DND-41 (cell line): ENCODE results near the gene PPP1R1B.

Source experiments
- ATAC-seq: fragments of 200-7000 bp; cut with Tn5 transposase; 3 replicates; pipeline ENCODE4 v1.9.1; 2021; ENCODE audit warnings: low read depth; ENCODE audit not compliant: insufficient read depth
- DNase-seq: peaks from one replicate; pipeline ENCODE4 v3.0.0-alpha.2; 2020
- H2AFZ ChIP-seq: 2 replicates; pipeline ENCODE4 v1.6.0; 2012; ENCODE audit warnings: low read depth, low read length
- H3K27ac ChIP-seq: 2 replicates; pipeline ENCODE4 v1.5.1; 2012; ENCODE audit warnings: low read length, inconsistent platforms
- H3K27me3 ChIP-seq: fragments of 200-600 bp; sonication (generic); 2 replicates; pipeline ENCODE4 v1.6.0; 2012; ENCODE audit warnings: low read length, mild to moderate bottlenecking, inconsistent platforms; ENCODE audit not compliant: insufficient read depth, poor library complexity
- H3K36me3 ChIP-seq: 2 replicates; pipeline ENCODE4 v1.5.1; 2012; ENCODE audit warnings: low read length, inconsistent platforms; ENCODE audit not compliant: insufficient read depth
- H3K4me1 ChIP-seq: 2 replicates; pipeline ENCODE4 v1.5.1; 2012; ENCODE audit warnings: mild to moderate bottlenecking, low read length; ENCODE audit not compliant: insufficient read depth
- H3K4me2 ChIP-seq: 2 replicates; pipeline ENCODE4 v1.6.0; 2012; ENCODE audit warnings: mild to moderate bottlenecking, moderate library complexity, low read length, inconsistent platforms; ENCODE audit not compliant: insufficient read depth
- H3K4me3 ChIP-seq, 2 experiments: fragments of 200-600 bp in 1 of 2; shearing (Covaris generic) in 1 of 2; 2 replicates each; pipeline ENCODE4 v1.5.1; 2012 to 2016; ENCODE audit warnings: inconsistent platforms in 2 of 2, low read length in 2 of 2, mild to moderate bottlenecking in 2 of 2, low read depth in 1 of 2, moderate library complexity in 1 of 2
- H3K79me2 ChIP-seq: 2 replicates; pipeline ENCODE4 v1.6.0; 2012; ENCODE audit warnings: low read length, inconsistent platforms; ENCODE audit not compliant: insufficient read depth
- H3K9ac ChIP-seq: 2 replicates; pipeline ENCODE4 v1.6.0; 2012; ENCODE audit warnings: low read depth, mild to moderate bottlenecking, inconsistent platforms, low read length, moderate library complexity
- H3K9me3 ChIP-seq: 2 replicates; pipeline ENCODE4 v1.5.1; 2012; ENCODE audit warnings: low read length, moderate library complexity, mild to moderate bottlenecking, inconsistent platforms; ENCODE audit not compliant: insufficient read depth, severe bottlenecking
- H4K20me1 ChIP-seq: 2 replicates; pipeline ENCODE4 v1.6.0; 2012; ENCODE audit warnings: low read length; ENCODE audit not compliant: insufficient read depth
- CTCF ChIP-seq: IDR thresholded peaks from 2 replicates; pipeline ENCODE4 v1.5.1; 2012; ENCODE audit warnings: borderline replicate concordance, low read length, moderate library complexity, mild to moderate bottlenecking; ENCODE audit not compliant: poor library complexity, severe bottlenecking; ENCODE audit errors: extremely low read depth
- EZH2 ChIP-seq: IDR thresholded peaks from 3 replicates; pipeline ENCODE4 v1.6.1; 2012; ENCODE audit warnings: borderline replicate concordance, low read depth, mild to moderate bottlenecking, moderate library complexity, low read length, inconsistent platforms; ENCODE audit not compliant: severe bottlenecking

The PPP1R1B gene

GRCh38 chr17:39639043-39639442 lies 12.3 kb downstream of the PPP1R1B start:
- H3K27ac ChIP-seq, result no peak overlapping the region
- H3K4me3 ChIP-seq, result no peak overlapping the region
- ATAC-seq (no peak), DNase-seq (no peak)
- peaks cover 50% of the 10 kb centered on the region for H4K20me1 ChIP-seq
- H3K4me1 ChIP-seq, result peaks cover 38% of the 10 kb centered on the region
- H3K79me2 ChIP-seq, result peaks cover 71% of the 10 kb centered on the region
- TF ChIP-seq CTCF (no peak), EZH2 (no peak)
- no peaks in the 10 kb centered on the region for H3K27me3 ChIP-seq
- peak overlapping the region; percentile 82 for H3K4me2 ChIP-seq
- no peaks in the 10 kb centered on the region for H3K9me3 ChIP-seq
- H3K9ac ChIP-seq, result no peak overlapping the region
- H3K36me3 ChIP-seq, result peaks cover 12% of the 10 kb centered on the region
- H2AFZ ChIP-seq, result no peak overlapping the region

GRCh38 chr17:39639566-39640458 lies 13.1 kb downstream of the PPP1R1B start:
- Histone ChIP-seq H3K9me3 (no peaks in the 10 kb centered on the region), H4K20me1 (peaks cover 54% of the 10 kb centered on the region), H3K36me3 (peaks cover 12% of the 10 kb centered on the region), H3K27me3 (no peaks in the 10 kb centered on the region), H3K4me3 (no peak overlapping the region), H3K4me2 (0 out of 2 replicates have a peak overlapping the region, but pooled peaks have one; percentile 31), H3K27ac (peak overlapping the region; percentile 37; the same call in 1 of the 2 replicates), H3K9ac (peak overlapping the region; percentile 9; the same call in 1 of the 2 replicates), H3K4me1 (peaks cover 38% of the 10 kb centered on the region), H2AFZ (no peak overlapping the region), H3K79me2 (peaks cover 79% of the 10 kb centered on the region)
- ATAC-seq, result no peak
- no peak for DNase-seq
- TF ChIP-seq CTCF (no peak), EZH2 (no peak)

GRCh38 chr17:39640591-39641031 lies 13.9 kb downstream of the PPP1R1B start:
- Histone ChIP-seq H3K4me1 (peaks cover 36% of the 10 kb centered on the region), H3K27ac (no peak overlapping the region), H3K9me3 (no peaks in the 10 kb centered on the region), H2AFZ (no peak overlapping the region), H4K20me1 (peaks cover 57% of the 10 kb centered on the region), H3K36me3 (peaks cover 12% of the 10 kb centered on the region), H3K9ac (no peak overlapping the region), H3K4me3 (no peak overlapping the region), H3K79me2 (peaks cover 87% of the 10 kb centered on the region), H3K27me3 (no peaks in the 10 kb centered on the region), H3K4me2 (no peak overlapping the region)
- no peak for DNase-seq
- no peak for TF ChIP-seq EZH2
- no peak for TF ChIP-seq CTCF
- ATAC-seq, result no peak
